Measurements from ENCODE around the gene ACMSD. TPM values are rescaled to one million over a fixed set of nuclear protein-coding genes. Genes with fewer than 3 reads are reported as not detected.

ACMSD gene
- total RNA-seq, 1 experiment from 2014 or later = not detected

- DNase-seq (ENCODE audit: low read depth) = no peak
Measured at GRCh38 chr2:134949981-134950708, 111.7 kb downstream of the ACMSD start.

- no peak for DNase-seq (ENCODE audit: low read depth)
Measured at GRCh38 chr2:134950886-134951285, 112.5 kb downstream of the ACMSD start.

Other genes starting within 250 kb of the ACMSD start
- gene TMEM163, start 119.6 kb upstream of the ACMSD start, total RNA-seq (2014; rRNA removed; shearing (Covaris generic)) = 0.09 and 0.34 TPM in 2 replicates
- 7.4 and 15.8 TPM in 2 replicates for gene CCNT2, start 80.2 kb downstream of the ACMSD start, total RNA-seq (2014; rRNA removed; shearing (Covaris generic))
- gene MAP3K19, start 208.8 kb downstream of the ACMSD start, total RNA-seq (2014; rRNA removed; shearing (Covaris generic)) = not detected in 2 replicates
- gene RAB3GAP1, start 213.7 kb downstream of the ACMSD start, total RNA-seq (2014; rRNA removed; shearing (Covaris generic)) = 33.7 and 39.9 TPM in 2 replicates